DLD1 (cell line): ENCODE measurements around the gene KATNA1.

Source experiments
- in situ Hi-C: cut with HindIII; loops from 2 replicates; pipeline ENCODE4 v1.10.0; 2017; ENCODE audit warnings: low sequenced_read_pairs

The KATNA1 gene

DNA sequence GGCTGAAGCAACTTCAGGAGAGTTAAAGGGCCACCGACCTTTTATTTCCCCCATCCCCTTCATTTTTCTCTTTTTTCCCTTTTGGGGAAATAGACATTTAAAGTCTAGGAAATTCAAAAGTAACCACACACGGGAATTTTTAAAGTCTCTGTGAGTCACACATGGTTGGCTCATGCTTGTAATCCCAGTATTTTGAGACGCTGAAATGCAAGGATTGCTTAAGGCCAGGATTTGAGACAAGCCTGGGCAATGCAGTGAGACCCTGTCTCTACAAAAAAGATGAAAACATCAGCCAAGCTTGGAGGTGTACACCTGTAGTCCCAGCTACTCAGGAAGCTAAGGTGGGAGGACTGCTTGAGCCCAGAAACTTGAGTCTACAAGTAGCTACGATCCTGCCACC is 34.2 kb downstream of the KATNA1 start:
- in situ Hi-C loops = no loop called here

DNA sequence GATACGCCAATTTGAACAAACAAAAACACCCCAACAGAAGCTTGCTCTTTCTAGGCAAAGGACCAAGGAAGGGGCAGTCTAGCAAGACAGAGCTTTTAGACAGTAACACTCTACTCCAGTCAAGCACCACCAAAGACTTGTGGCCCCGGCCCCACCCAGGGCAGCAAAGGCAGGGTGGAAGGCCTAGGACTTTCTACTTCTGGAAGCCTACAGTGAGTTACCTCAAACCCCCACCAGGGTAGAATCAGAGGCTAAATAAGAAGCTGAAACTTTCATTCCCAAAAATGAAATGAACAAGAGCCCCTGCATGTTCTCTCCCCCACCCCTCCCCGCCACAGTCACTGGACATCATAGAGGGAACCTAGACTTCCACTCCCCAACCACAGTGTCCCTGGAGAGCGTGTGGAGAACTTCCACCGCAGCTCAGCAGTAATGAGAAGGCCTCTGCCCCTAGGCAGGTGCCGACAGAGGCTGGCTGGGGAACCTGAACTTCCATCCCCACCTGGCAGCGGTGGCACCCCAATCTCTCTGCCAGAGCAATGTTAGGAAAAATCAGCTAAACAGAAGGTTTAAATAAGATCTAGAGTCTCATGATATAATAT is 40.0 kb downstream of the KATNA1 start:
- in situ Hi-C loops = no loop called here

DNA sequence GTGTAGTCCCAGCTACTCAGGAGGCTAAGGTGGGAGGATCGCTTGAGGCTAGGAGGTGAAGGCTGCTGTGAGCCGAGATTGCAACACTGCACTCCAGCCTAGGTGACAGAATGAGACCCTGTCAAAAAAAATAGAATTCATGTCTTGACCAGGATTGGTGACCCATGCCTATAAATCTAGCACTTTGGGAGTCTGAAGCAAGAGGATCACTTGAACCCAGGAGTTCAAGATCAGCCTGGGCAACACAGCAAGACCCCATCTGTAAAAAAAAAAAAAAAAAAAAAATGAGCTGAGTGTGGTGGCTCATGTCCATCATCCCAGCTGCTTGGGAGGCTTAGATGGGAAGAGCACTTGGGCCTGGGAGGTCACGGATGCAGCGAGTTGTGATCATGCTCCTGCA is 48.0 kb downstream of the KATNA1 start:
- in situ Hi-C loops = no loop called here

DNA sequence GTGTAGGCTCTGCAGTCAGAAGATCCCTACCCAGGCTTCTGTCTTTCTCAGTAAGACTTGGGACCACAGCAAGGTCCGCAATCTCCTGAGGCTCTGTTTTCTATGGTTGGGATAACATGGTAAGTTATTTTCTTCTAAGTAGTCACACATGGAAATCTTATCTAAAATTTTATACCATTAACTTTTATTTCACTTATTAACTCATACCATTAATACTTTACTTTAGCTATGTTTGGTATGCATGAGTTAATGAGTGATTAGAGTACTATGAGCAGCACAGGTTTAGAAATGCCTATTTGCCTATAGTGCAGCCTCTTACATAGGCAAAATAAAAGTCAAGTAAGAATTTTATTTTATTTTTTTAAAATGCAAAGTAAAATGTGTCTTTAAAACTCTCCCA is 55.1 kb downstream of the KATNA1 start:
- in situ Hi-C loops = no loop called here

DNA sequence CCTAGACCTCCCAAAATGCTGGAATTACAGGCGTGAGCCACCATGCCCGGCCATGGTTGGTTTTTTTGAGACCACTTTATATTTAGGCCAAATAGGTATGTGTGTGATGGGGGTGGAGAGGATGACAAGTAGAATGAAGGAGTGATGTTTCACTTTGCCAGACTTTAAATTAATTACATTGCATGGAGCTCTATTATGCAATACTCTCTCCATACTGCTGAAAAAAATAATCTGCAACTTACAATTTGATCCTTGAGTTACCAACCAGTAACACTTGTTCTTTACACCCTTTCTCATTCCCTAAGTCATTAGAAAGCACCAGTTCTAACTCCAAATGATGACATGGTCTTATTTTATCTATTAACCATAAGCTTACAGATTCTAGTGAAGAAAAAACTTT is 55.5 kb downstream of the KATNA1 start:
- in situ Hi-C loops = no loop called here

DNA sequence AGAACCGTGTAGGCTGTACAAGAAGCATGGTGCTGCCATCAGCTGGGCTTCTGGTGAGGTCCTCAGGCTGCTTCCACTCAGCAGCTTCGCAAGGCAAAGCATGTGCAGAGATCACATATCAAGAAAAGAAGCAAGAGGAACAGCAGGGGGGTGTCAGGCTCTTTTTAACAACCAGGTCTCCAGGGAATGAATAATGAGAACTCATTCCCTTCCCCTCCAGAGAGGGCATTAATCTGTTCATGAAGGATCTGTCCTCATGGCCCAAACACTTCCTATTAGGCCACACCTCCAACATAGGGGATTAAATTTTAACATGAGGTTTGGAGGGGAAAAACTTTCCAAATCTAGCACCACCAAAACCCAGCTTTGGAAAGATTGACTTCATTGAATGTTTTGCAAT is 62.4 kb downstream of the KATNA1 start:
- in situ Hi-C loops = no loop called here

DNA sequence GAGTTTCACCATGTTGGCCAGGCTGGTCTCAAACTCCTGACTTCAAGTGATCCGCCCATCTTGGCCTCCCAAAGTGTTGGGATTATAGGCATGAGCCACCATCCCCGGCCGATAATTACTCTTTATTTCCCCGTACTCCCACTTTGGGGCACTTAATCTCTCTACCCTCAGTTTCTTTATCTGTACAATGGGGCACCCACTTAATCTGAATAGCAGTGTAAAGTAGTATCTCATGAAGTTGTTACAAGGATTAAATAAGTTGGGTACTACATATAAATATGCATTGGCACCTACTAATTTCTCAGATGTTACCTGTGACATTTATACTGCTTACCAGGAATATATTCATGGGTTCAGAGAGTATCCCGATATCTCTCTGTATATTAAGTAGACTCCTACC is 67.2 kb downstream of the KATNA1 start:
- in situ Hi-C loops = no loop called here

DNA sequence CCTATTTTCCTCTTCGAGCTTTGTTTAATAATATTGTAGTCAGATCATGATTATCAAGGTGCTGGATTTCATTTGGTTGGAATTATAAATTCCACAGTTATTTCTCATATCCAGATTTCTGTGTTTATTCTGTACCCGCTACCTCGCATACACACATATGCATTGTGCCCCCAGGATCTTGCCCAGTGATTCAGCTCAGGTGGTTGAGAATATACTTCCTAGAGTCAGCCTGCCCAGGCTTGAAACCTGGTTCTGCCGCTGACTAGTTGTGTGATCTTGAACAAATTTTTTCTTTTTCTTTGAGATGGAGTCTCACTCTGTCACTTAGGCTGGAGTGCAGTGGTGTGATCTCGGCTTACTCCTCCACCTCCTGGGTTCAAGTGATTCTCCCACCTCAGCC is 67.6 kb downstream of the KATNA1 start:
- in situ Hi-C loops = no loop called here

DNA sequence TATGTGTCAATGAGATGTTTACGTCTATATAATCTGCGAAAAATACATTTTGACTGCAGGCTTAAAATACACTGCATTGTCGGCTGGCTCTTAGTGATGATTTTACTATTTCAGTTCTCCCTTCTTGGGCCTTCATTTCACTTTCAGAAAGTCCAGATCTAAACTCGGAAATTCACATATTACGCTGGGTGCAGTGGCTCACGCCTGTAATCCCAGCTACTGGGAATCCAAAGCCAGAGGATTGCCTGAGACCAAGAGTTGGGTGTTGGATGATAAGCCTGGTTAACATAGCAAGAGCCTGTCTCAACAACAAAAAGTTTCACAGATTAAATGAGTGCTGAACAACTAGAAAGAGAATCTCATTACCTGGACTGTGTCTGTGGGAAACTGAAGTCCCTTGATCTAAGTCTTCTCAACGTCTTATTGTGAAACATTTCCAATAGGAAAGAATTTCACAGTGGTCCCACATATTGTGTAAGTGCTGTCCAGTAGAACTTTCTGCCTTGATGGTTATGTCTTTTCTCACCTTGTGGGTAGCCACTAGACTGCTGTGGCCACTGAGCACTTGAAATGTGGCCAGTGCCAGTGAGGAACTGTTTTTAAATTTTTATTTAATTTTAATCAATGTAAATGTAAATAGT is 80.4 kb downstream of the KATNA1 start:
- in situ Hi-C loops = no loop called here

DNA sequence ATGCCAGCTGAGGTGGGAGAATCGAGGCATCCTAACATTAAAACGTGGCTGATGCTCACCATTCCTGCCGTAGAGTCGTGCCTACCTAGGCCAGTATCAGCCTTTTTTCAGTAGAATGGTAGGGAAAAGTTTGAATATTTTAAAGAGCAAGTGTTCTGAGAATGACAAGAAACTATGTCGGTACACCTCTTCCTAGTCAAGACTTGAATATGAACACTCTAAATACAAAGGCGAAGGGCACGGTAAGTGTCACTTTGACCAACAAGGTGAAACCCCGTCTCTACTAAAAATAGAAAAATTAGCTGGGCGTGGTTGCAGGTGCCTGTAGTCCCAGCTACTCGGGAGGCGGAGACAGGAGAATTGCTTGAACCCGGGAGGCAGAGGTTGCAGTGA is 81.3 kb downstream of the KATNA1 start:
- in situ Hi-C loops = no loop called here

DNA sequence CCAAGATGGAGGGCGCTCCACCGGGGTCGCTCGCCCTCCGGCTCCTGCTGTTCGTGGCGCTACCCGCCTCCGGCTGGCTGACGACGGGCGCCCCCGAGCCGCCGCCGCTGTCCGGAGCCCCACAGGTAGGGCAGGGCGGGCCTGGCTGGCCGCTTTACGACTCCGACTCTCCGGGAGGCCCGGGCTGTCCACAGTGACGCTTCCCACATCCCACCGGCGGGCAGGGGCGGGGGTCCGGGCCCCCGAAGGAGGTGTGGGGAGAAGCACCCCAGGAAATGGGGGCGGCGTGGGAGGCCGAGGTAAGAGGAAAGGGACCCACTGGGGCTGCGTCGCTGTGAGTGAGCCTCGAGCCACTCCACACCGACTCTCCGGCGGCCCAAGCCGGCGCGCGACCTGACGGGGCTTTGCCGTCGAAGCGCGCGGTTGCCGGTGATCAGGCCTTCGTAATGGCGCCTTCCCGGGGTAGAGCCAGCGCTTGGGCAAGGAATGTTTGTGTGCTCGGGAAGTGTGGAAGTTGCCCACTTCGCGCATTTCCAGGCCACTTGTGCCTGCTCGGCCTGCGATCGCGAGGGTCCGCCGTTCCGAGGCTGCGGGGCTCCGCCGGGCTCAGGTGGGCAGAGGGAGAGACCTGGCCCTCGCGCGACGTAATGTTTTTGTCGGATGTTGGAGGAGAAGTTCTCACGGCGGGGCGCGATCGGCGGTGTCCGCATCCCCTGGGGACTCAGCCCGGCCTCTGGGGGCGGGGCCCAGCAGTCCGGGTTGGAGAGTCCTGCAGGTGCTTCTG is 81.9 kb downstream of the KATNA1 start:
- in situ Hi-C loops = no loop called here

DNA sequence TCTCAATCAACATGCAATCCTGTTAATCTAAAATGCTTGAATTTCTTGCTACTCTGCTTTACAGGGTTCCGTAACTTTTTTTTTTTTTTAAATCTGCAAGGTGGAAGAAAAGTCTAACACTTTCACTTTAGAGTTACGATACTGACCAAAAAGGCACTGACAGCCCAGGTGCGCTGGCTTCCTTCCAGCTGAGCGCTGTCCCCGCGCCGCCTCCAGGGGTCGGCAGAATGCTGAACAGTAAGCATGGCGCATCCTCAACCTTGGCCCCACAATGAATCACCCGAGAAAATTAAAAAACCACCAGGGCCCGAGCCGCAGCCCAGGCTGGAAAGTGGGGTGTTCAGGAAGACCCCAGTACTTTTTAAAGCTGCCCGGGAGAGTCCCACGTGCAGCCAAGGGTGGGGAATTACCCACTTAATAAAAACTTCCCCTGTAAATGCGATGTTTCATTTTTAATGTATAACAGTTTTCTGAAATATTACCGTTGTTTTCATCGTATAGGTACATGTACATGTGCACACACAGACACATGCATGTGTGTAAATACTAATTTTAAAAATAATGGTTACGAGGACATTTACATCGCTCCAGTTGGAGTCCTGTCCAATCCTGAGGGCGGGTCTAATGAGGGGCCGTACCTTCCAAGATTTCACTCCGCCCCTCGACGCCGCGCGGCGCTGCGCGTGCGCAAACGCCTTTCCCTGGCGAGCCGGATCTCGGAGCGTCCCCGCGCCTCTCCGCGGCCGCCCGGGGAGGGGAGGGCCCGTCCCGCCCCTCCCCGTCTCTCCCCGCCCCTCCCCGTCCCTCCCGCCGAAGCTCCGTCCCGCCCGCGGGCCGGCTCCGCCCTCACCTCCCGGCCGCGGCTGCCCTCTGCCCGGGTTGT is 82.7 kb downstream of the KATNA1 start, which contains the start of gene GINM1:
TSS of gene GINM1 (plus strand) at position 849 of the 883 bp plus-strand sequence. CDS start 40 bp downstream, outside the sequence.
- in situ Hi-C loops = no loop called here

DNA sequence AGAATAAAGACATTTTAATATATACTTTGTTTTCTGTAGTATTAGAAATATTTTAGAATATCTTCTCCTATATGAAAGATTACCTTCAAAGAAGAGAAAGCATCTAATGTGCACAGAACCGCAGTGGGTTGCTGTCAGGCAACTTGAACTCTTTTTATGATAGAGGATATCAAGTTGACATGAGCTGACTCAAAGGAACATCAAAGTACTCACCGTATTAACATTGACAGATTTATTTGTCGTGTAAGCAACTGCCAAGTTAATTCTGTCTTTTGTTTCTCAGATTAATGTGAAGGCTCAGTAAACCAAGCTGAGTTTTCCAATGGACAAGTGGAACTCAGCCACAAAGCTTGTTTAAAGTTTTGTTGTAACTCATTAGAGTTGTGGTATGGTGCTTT is 84.6 kb downstream of the KATNA1 start:
- in situ Hi-C loops = no loop called here

DNA sequence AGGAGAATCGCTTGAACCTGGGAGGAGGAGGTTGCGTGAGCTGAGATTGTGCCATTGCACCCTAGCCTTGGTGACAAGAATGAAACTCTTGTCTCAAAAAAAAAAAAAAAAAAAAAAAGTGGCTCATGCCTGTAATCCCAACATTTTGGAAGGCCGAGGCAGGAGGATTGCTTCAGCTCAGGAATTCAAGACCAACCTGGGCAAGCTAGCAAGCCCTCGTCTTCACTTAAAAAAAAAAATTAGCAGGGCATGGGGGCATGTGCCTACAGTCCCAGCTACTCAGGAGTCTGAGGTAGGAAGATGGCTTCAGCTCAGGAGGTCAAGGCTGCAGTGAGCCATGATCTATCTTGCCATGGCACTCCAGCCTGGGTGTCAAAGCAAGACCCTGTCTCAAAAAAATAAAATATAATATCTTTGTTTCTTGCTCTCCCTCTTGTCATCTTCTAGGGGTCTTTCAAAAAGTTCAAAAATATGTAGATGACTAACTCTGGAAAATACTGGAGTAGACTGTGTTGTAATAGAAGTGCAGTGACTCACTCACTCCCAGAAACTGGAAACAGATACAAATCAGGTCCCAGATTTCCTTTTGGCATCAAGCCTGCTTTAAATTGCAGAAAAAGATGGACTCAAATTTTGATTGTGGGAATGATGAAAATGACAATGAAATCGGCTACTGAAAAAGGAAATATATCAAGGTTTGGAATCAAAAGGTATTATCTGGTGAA is 85.1 kb downstream of the KATNA1 start:
- in situ Hi-C loops = no loop called here

DNA sequence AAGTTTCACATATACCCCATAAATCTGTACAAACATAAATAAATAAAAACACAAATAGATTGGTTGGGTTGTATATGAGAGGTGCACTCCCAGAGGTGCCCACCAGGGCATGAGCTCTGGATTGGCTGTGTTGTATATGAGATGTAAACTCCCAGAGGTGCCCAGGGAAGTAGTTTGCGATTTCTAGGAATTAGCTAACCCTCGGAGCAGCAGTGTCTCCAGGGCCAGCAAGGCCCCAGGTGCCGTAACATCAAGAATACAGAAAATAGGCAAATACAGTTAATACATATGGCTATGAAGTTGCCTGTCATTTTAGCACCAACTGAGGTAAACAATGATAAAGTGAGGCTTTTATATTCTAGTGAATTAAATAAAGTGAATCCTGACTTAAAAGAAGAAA is 87.8 kb downstream of the KATNA1 start:
- in situ Hi-C loops = no loop called here

DNA sequence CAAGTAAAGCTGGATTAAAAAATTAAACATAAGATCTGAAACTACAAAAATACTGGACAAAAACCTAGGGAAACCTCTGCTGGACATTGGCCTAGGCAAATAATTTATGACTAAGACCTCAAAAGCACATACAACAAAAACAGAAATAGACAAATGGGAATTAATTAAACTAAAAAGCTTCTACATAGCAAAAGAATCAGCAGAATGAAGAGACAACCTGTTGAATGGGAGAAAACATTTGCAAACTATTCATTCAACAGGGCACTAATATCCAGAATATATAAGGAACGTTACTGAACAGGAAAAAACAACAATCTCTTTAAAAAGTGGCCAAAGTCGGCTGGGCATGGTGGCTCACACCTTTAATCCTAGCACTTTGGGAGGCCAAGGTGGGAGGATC is 89.1 kb downstream of the KATNA1 start:
- in situ Hi-C loops = no loop called here

DNA sequence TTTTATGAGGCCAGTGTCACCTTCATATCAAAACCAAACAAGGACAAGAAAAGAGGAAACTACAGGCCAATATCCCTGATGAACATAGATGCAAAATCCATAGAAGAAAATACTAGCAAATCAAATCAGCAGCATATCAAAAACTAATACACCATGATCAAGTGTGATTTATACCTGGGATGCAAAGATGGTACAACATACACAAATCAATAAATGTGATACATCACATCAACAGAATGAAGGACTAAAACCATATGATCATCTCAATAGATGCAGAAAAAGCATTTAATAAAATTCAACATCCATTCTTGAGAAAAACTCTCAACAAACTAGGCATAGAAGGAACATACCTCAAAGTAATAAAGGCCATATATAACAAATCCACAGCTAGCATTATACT is 90.5 kb downstream of the KATNA1 start:
- in situ Hi-C loops = no loop called here

DNA sequence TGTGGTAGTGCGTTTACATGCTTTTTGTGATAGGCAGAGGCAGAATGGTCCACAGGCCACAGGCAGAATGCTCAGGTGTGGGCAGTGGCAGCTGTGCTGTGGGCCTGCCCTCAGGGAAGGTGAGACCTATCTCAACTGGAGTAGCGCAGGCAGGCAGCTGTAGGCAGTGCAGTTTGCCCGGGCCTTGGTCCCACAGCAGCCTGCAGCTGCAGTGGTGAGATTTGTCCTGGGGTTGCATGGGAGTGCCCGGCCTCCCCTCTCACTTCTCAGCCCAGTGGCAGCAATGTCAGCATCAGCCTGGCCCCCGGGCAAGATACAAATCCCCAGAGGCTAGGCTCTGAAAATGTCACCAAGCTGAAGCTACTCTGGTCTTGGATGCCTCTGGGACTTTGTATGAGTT is 96.6 kb downstream of the KATNA1 start:
- in situ Hi-C loops = no loop called here

DNA sequence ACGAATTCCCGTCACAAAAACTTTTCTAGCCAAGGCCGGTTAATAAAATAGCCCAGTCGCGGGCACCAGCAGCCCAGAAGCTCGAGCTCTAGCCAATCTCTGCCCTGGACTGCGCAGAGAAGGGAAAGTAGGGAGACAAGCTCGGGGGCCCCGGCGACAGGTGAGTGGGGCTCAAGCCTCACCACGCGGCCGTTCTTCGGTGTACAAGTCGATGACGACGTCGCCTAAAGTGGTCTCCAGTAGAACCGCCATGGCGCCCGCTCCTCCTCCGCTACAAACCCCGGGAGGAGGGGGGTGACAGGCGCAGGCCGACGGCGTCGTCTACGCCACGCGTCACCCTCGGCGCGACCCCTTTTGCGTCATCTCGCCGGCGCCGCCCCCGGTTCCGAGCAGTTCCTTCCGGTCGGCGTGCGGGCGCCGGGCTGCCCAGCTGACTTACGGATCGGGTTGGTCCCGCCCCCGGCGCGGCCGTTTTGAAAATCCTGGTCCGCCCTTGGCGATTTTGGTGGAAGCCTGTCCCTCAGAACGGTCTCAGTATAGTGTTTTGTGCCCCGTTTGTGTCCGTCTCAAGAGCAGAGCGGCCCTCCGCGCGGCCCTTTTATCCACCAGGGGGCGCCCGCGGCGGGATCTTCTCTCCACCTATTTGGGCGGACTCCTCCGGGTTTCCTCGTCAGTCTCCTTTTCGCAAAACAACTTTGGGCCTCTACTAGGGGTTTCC is 102.6 kb downstream of the KATNA1 start, which contains the start of gene PPIL4:
TSS of gene PPIL4 (minus strand) at position 290 of the 718 bp plus-strand sequence. CDS start at position 252, 38 bp downstream.
- in situ Hi-C loops = no loop called here

DNA sequence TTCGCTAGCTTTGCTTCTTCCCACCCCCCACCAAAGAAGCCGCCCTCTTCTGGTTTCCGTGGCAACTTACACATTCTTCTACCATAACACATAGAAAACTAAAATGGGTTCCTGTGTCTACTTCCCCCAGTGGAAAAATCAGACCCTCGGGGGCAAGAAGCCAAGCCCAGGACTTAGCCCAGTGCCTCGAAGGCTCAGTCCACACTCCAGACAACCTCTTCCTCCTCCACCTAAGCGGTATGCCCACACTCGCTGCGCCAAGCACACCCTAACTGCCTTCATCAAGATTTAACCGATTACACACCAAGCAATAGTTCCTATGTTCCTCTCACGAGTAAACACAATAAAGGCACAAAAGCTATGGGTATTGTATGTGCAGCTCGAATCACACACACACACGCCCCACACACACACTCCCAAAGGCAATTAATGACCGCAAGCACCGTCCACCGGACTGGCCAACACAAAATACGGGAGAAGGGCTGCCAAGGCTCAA is 103.2 kb downstream of the KATNA1 start:
- in situ Hi-C loops = no loop called here
